T-helper 22 cell (primary cell): ENCODE measurements around the gene CDC34.
A peak's percentile ranks its signal among the peaks of the same experiment; 100 is the strongest.

Source experiments
- DNase-seq: peaks from one replicate; pipeline ENCODE4 v3.0.0-alpha.2; 2020; ENCODE audit warnings: low read depth

The CDC34 gene, protein sequence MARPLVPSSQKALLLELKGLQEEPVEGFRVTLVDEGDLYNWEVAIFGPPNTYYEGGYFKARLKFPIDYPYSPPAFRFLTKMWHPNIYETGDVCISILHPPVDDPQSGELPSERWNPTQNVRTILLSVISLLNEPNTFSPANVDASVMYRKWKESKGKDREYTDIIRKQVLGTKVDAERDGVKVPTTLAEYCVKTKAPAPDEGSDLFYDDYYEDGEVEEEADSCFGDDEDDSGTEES

DNA sequence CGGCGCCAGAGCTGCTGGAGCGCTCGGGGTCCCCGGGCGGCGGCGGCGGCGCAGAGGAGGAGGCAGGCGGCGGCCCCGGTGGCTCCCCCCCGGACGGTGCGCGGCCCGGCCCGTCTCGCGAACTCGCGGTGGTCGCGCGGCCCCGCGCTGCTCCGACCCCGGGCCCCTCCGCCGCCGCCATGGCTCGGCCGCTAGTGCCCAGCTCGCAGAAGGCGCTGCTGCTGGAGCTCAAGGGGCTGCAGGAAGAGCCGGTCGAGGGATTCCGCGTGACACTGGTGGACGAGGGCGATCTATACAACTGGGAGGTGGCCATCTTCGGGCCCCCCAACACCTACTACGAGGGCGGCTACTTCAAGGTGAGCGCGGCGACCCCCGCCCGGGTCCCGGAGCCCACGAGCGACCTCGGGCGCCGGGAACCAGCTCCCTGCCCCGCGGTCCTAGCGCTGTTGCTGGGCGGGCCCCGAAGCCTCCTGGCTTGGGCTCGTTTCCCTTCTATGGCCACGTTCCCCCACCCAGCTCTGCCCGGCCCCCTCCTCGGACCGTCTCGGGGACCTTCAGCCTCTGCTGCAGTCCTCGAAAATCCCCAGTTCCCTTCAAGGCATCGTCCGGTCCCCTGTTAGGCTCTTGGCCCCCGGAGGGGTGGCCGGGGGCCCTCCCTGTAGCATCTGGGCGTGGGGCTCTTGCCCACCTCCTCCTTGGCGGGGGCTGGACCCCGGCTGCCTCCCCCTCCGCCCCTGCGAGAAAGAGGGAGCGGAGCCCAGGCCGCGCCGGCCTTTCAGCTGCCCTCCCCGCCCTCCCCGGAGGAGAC, at the start of gene CDC34:
Gene CDC34 (plus strand): TSS at position 8 of the 808 bp plus-strand sequence. CDS start 172 bp downstream, at position 180.
- no peak for DNase-seq

DNA sequence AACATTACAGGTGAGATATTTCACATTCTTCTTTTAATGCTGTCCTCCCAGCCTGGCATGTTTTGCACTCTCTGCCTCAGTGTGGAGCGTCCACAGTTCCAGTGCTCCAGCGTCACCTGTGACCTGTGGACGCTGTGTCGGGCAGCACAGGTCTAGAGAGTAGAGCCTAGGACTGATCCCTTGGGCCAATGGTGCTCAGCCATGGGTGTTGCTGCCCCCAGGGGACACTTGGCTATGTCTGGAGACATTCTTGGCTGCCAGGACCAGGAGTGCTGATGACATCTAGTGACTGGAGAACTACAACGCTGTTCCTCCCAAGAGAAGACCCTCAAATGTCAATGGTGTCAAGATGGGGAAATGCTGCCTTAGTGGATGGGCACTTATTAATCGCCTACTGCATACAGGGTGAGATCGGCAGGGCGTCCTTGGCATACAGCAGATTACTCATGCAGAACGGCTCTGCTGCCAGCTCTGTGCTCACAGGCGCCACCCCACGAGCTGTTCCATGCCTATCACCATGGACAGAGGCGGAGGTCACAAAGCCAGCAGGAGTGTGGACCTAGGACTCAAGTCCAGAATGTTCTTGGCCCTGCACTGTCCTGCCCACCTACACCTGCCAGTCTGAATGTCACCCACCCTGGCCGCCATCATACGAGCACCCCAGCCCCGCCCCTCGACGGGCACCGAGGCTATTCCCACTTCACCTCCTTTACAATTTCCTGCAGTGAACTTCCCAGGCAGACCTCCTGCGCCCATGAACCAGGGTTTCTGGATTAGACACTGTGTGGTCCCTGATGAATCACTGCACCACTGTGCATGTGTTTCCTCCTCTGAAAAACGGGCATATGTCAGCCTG, 49.1 kb upstream of the CDC34 start:
- no peak for DNase-seq

DNA sequence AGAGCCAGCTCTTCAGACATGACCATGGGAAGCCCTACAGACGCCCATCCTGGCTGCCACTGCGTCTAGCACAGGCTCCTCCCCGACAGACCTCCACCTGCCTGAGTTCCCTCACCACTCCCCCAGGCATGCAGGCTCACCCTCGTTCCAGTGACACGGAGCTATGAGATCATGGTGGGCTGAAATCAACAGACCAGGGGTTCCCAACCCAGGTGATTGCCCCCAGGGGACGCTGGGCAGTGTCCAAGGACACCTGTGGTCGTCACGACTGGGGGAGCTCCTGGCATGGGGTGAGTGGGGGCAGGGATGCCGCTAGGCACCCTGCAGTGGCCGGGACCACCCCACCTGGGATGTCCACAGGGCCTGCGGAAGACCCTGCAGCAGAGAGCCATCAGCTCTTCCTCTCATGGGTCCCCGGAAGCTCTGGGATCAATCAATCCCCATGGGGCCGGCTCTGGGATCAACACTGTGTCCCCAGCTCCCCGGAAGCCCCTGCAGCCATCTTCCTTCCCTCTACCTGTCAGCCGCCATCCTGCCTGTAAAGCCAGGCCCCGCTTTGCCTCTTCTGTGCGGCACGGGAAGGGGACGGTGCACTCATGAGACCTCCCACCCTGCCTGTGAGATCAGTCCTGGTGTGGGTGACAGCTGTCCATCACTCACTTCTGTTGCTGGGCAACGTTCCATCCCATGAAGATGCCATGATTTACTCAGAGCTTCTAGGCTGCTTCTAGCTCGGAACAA, 48.1 kb upstream of the CDC34 start:
- DNase-seq: no peak

DNA sequence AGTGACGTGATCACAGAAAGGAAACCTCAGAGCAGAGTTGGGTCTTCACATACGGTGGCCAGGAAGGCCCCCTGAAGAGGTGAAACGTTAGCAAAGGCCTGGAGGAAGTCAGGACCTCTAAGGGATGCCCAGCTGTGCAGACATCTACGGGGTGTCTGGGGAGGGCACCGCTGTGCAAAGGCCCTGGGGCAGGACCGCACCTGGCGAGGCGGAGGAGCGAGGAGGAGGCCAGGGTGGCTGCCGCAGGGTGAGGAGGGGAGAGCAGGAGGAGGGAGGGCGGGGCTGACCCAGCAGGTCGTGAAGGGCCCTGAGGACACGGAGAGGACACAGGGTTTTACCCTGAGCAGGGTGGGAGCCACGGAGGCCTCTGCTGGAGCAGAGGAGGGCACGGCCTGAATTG, 47.1 kb upstream of the CDC34 start:
- DNase-seq: no peak

DNA sequence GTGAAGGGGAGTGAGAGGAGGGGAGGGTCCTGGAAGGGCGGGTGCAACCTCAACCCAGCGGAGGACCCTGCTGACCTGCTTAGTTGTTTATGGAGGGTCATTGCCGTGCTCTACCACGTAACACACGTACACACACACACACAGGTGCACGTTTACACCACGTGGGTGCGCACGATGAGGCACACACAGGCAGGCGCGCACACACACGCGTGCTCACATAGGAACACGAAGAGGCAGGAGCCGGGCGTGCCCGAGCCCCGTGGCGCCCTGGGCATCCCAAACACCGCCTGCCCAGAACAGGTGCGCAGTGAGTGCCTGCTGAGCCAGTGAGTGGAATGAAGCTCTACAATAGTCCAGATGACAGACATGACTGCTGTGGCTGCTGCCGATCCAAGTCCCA, 46.5 kb upstream of the CDC34 start:
- no peak for DNase-seq

DNA sequence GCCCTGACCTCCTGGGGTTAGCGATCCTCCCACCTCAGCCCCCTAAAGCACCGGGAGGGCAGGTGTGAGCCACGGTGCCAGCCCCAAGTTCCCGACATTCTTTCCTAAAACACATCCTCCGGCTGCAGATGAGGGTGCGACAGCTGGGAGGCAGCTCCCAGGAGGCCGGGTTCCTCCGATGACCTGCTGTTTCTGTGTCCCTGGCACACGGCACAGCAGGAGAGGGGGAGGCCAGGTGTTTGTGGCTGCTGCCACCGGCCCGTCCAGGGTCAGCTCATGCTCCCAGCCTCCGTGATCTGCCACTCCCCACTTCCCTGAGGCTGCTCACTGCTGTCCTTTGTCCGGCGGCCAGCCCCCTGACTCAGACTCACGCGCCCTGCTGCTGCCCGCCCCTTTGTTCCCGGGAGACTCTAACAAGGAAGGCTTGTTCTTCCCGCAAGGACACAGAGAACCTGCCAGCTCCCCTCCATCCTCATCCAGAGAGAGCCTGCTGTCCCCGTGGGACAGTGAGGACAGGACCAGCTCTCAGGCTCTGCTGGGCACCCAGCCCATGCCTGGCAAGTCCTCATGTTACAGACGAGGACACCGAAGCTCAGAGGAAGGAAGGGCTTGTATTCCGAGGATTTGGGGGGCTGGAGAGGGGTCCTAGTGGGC, 45.9 kb upstream of the CDC34 start:
- no peak for DNase-seq

DNA sequence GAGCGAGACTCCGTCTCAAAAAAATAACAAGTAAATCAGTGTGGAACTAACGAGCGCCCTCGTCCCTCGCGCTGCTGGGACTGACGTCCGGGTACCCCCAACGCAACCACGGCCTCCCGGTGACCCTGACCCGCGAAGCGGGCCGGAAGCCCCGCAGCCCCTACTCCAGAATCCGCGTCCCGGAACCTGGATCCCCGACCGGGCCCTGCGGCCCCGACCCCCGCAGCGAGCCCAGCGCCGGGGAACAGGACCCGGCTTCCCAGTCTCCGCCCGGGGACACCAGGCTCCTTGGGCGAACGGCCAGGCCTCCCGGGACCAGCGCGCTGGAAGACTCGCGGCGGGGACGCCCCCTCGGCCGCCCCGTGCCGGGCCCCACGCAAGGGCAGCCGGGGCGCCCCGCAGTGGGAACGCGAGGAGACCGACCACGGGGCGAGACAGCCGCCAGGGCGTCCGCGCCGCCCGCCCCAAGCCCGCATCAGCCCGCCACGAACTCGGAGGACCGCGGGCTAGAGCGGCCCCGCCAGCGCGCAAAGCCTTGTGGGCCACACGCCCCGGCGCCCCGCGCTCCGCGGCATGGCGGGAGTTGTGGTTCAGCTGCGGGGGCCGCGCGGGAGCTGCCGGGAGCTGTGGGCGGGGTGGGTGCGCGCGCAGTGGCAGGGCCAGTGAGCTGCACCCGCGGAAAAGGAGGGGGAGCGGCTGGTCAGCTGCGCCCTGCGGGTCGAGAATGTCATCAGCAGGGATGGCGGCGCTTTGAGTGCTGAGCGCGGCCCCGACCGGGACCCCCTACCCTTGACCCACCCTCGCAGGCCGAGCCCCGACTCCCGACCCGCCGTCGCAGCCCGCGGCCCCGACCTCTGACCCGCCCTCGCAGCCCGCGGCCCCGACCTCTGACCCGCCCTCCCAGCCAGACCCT, 42.8 kb upstream of the CDC34 start:
- peak; percentile 88 for DNase-seq

DNA sequence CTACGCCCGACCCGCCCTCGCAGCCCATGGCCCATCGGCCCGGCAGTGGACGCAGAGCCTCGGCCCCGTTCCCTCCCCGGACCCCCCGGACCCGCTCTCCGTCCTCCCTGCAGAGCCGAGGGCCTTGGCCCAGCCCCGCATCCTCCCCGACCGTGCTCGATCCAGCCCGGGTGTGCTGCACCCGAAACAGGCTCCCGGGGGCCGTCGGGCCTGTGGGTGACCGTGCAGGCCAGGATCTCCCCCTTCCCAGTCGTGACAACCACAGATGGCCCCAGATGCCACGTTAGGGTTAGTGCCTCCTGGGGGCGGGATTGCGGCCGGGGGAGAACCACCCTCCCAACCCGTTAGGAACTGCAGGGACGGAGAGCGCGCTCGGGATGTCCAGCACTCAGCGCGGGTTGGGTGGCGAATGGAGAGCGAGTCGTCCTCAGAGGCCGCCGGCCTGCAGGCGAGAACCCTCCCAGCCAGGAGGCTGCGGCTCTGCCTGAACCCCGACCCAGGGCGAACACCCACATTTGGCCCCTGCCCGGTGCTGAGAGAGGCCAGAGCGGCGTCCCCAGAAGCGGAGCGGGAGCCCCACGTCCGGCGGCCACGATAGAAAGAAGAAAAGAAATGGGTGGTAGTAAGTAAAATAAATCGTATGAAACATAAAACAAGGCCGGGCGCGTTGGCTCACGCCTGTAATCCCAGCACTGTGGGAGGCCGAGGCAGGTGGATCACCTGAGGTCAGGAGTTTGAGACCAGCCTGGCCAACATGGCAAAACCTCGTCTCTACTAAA, 42.0 kb upstream of the CDC34 start:
- no peak for DNase-seq

DNA sequence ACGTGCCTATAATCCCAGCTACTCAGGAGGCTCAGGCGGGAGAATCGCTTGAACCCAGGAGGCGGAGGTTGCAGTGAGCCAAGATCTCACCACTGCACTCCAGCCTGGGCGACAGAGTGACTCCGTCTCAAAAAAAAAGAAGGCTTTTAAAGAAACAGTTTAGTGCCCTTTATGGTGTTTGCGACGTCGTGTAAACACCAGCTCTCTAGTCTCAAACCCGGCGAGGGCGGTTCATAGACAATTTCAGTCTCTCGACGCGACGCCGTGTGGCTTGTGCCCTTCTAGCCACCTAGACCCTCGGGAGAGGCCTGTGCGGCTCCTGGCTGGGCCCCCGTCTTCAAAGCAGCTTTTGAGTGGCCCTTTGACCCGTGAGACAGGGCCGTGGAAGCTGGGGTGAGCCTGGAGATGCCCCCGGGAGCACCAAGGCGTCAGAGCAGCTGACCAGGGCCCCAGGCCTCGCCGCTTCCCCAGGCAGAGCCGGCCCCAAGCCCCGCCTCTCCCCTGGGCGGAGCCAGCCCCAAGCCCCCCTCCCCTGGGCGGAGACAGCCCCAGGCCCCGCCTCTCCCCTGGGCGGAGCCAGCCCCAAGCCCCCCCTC, 40.3 kb upstream of the CDC34 start:
- no peak for DNase-seq

DNA sequence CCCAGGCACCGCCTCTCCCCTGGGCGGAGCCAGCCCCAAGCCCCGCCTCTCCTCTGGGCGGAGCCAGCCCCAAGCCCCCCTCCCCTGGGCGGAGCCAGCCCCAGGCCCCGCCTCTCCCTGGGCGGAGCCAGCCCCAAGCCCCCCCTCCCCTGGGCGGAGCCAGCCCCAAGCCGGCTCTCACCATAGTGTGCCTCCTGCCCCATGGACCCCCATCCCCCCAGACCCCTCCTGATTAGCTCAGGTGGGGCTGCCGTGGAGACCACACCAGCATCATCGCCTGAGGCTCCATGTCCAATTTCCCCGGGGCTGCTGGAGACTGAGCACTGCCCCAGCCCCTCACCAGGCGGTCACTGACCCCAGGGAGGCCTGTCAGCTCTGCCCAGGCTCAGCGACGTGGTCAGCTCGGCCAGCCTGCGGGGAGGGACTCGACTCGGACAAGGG, 39.4 kb upstream of the CDC34 start:
- peak; percentile 34 for DNase-seq

DNA sequence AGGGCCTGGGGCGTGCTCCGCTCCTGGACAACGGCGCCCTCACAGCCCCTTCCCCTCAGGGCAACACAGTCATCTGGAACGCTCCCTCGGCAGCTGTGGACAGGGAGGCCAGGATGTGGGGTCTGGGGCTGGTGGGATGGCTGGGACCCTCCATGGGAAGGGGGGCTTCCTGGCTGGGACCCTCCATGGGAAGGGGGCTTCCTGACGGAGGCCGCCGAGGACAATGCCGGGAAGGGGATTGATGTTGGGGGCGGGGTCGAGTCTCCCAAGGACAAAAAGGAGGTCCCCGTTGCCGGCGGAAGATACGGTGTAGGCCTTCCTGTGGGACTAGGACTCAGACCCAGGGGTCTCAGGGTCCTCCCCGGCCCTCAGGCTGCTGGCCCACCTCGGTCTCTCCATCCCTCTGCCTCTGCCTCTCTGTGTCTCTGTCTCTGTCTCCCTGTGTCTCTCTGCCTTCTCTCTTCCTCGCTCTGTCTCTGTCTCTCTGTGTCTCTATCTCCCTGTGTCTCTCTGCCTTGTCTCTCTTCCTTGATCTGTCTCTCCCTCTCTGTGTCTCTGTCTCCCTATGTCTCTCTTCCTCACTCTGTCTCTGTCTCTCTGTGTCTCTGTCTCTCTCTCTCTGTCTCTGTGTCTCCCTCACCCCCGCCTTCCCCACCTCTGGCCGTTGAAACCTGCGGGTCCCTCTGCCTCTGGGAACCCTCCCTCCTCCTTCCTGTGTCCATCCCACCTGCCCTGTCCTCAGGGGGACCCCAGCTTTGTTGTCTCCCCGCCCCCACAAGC, 38.0 kb upstream of the CDC34 start:
- DNase-seq: no peak

DNA sequence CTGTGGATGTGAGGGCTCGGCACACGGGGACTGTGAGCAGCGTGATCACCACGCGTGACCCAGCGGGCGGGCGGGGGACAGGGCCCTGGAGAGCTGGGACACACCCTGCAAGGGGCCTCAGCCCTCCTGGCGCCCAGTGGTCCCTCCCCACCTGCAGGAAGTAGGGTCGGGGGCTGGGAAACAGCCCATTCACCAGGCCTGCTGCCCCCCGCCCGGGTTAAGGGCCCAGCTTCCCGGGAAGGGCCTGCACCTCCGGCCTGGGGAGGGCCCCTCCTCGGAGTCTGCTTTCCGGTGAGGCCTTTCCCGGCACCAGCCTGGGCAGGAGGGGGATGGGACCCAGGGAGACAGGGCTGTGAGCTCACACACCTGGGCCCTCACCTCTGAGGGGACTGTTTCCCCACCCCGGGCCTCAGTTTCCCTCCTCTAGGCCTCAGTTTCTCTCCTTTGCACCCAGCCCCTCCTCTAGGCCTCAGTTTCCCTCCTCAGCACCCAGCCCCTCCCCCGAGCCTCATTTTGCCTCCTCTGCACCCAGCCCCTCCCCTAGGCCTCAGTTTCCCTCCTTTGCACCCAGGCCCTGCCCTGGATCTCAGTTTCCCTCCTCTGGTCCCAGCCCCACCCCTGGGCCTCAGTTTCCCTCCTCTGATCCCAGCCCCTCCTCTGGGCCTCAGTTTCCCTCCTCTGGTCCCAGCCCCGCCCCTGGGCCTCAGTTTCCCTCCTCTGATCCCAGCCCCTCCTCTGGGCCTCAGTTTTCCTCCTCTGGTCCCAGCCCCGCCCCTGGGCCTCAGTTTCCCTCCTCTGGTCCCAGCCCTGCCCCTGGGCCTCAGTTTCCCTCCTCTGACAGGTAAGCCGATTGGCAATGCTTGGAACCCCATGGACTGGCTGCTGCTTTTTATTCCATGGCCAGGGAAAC, 37.1 kb upstream of the CDC34 start:
- no peak for DNase-seq

DNA sequence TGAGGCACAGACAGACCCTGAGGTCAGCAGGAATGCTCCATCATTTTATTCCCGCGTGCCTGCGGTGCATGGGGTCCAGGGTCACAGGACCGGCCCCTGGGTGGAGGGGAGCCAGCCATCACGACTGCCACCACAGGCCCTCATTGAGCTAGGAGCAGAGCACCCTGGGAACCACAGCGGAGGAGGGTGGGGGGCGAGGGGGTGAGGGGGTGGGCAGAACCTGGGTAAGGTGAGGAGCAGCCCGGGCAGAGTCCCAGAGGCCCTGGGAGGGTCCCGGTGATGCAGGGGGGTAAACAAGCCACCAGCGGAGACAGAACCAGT, 36.5 kb upstream of the CDC34 start:
- no peak for DNase-seq

DNA sequence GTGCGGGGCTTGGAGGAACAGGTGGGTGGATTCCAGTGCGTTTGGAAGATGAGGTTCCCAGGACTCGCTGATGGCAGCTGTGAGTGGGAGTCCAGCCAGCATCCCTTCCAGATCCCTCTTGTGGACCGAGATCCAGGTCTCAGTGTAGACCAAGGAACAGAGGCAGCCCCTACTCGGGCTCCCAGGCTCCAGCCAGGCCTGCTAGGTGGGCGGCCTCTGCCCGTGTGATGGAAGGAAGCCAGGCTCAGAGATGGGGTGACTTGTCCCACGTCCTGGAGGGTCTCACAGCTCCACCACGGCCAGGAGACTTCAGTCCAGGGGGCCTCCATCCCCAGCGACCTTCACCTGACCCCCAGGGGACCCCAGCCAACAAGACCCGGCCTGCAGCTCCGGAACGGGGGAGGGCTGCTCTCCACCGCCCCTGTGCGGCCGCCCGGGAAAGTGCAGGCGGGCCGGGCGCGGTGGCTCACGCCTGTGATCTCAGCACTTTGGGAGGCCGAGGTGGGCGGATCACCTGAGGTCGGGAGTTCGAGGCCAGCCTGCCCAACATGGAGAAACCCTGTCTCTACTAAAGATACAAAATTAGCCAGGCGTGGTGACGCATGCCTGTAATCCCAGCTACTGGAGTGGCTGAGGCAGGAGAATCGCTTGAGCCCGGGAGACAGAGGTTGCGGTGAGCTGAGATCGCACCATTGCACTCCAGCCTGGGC, 36.0 kb upstream of the CDC34 start:
- no peak for DNase-seq

DNA sequence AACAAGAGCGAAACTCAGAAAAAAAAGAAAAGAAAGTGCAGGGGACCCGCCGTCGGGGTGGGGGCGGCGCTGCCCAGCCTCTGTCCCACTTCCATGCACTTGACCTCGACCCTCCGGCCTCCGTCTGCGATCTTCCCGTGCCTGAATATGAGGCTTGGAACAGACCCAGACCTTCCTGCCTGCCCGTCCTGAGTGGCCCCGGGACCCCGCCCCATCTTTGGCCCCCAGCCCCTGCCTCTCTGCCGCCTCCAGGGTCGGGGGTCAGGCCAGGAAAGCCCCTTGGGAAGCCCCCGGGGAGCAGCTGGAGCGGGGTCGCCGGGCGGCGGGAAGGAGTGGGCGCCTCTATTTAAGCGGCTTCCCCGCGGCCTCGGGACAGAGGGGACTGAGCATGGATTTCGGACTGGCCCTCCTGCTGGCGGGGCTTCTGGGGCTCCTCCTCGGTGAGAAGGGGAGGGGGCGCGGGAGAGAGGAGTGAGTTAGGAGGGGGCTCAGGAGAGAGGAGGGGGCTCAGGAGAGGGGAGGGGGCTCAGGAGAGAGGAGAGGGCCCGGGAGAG, 35.4 kb upstream of the CDC34 start, which contains the start of gene MADCAM1:
Gene MADCAM1 (plus strand): TSS at position 375 of the 554 bp plus-strand sequence. CDS start 14 bp downstream, at position 389.
- no peak for DNase-seq

DNA sequence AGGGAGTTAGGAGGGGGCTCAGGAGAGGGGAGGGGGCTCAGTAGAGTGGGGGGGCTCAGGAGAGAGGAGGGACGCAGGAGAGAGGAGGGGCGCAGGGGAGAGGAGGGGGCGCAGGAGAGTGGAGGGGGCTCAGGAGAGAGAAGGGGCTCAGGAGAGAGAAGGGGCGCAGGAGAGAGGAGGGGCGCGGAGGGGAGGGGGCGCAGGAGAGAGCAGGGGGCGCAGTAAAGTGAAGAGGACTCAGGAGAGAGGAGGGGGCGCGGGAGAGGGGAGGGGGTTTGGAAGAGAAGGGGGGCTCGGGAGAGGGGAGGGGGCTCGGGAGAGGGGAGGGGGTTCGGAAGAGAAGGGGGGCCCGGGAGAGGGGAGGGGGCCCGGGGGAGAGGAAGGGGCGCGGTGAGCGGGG, 34.6 kb upstream of the CDC34 start:
- no peak for DNase-seq
